Testis (tissue), 3 donors: ENCODE data around the gene ERCC1. TPM values are rescaled to one million over a fixed set of nuclear protein-coding genes. Genes with fewer than 3 reads are reported as not detected.

Experiments used
- DNase-seq: peaks from one replicate; pipeline ENCODE4 v3.0.0-alpha.2; 2019
- H3K27ac ChIP-seq, 2 donors: fragments of 200-600 bp; sonication (generic); one replicate each; pipeline ENCODE4 v1.5.1; 2019
- H3K27me3 ChIP-seq: fragments of 200-600 bp; sonication (generic); one replicate; pipeline ENCODE4 v1.5.1; 2019
- H3K36me3 ChIP-seq: fragments of 200-600 bp; sonication (generic); one replicate; pipeline ENCODE4 v1.5.1; 2017; ENCODE audit warnings: low read depth; ENCODE audit errors: missing control alignments
- H3K4me1 ChIP-seq: fragments of 200-600 bp; sonication (generic); one replicate; pipeline ENCODE4 v1.5.1; 2019
- H3K4me3 ChIP-seq, 2 donors: fragments of 200-600 bp; sonication (generic); one replicate each; pipeline ENCODE4 v1.5.1; 2017 to 2019
- H3K9me3 ChIP-seq: fragments of 200-600 bp; sonication (generic); one replicate; pipeline ENCODE4 v1.5.1; 2017
- CTCF ChIP-seq, 3 experiments: fragments of 450-650 bp in 2 of 3; fragments of 200-600 bp in 1 of 3; sonication (generic) in 1 of 3; IDR thresholded peaks; one replicate each; pipeline ENCODE4 v1.5.1; 2016 to 2019; ENCODE audit warnings: antibody characterized with exemption in 3 of 3, mild to moderate bottlenecking in 2 of 3, moderate library complexity in 1 of 3
- POLR2A ChIP-seq: fragments of 450-650 bp; IDR thresholded peaks from one replicate; pipeline ENCODE4 v1.6.1; 2017; ENCODE audit warnings: antibody characterized with exemption, mild to moderate bottlenecking, moderate library complexity
- WGBS, 2 donors: methylation state at CpG; one replicate each; pipeline ENCODE4 v1.1.5; 2018; 5-methylcytosine and 5-hydroxymethylcytosine counted together
- intact Hi-C: fragments of 100-400 bp; cut with DNase I; formaldehyde crosslinking; loops from one replicate; pipeline ENCODE4 v1.15.1; 2023; ENCODE audit warnings: low total_unique reads
- polyA plus RNA-seq: library from polyadenylated mRNA; stranded (reverse); fragments of 350-450 nt; fragmentation: Illumina TruSeq; extraction: RNeasy Lipid Tissue Mini Kit (QIAGEN cat#74804); gene quantifications from one replicate; pipeline ENCODE4 v1.2.3, GENCODE V29; 2014; ENCODE audit warnings: low read depth, low replicate concordance; ENCODE audit not compliant: insufficient read depth
- total RNA-seq, 2 donors: library from RNA; depleted of rRNA; stranded (reverse); fragments of >200 nt; gene quantifications; one replicate each; pipeline ENCODE4 v1.2.3, GENCODE V29; 2016

Gene ERCC1
- total and polyA plus RNA-seq, 3 donors from 2014 or later: 71.8 to 112 (median 95.7) TPM

GRCh38 chr19:45364696-45365095 lies 59.0 kb downstream of the ERCC1 start:
- Histone ChIP-seq H3K36me3 (no peaks in the 10 kb centered on the region), H3K27me3 (no peaks in the 10 kb centered on the region), H3K27ac (no peak overlapping the region), H3K9me3 (no peaks in the 10 kb centered on the region), H3K4me3 (no peak overlapping the region), H3K4me1 (no peaks in the 10 kb centered on the region)
- WGBS, 2 donors: 93% methylated on average over 6 to 12 of the region's 12 CpGs
- intact Hi-C loops: no loop called here
- TF ChIP-seq CTCF (IDR thresholded peaks at IDR 0.05) (no peak), POLR2A (no peak)
- DNase-seq: no peak

- H3K27me3 ChIP-seq: no peaks in the 10 kb centered on the region
- H3K4me1 ChIP-seq: no peaks in the 10 kb centered on the region
- no peak overlapping the region for H3K4me3 ChIP-seq
- TF ChIP-seq POLR2A (no peak), CTCF (IDR thresholded peaks at IDR 0.05) (no peak)
- H3K27ac ChIP-seq: no peak overlapping the region
- H3K36me3 ChIP-seq: no peaks in the 10 kb centered on the region
- DNase-seq: no peak
- intact Hi-C loops: no loop called here
- H3K9me3 ChIP-seq: no peaks in the 10 kb centered on the region
- WGBS, 2 donors: 77 to 80% methylated on average over 1 to 42 of the region's 44 CpGs
Measured at GRCh38 chr19:45363861-45364459, 59.8 kb downstream of the ERCC1 start.

GRCh38 chr19:45362291-45362690 lies 61.4 kb downstream of the ERCC1 start:
- Histone ChIP-seq H3K4me3 (no peak overlapping the region), H3K4me1 (no peaks in the 10 kb centered on the region), H3K27me3 (no peaks in the 10 kb centered on the region), H3K36me3 (no peaks in the 10 kb centered on the region), H3K27ac (no peak overlapping the region), H3K9me3 (no peaks in the 10 kb centered on the region)
- 91 to 96% methylated on average over 13 to 16 of the region's 16 CpGs for WGBS, 2 donors
- DNase-seq: no peak
- TF ChIP-seq CTCF (IDR thresholded peaks at IDR 0.05) (no peak), POLR2A (no peak)
- intact Hi-C loops: no loop called here

- intact Hi-C loops: no loop called here
- no peak for DNase-seq
Measured at GRCh38 chr19:45361608-45362007, 62.1 kb downstream of the ERCC1 start.

More at GRCh38 chr19:45361608-45362007, 62.1 kb downstream of the ERCC1 start:
- Histone ChIP-seq H3K9me3 (no peaks in the 10 kb centered on the region), H3K27me3 (no peaks in the 10 kb centered on the region), H3K4me3 (no peak overlapping the region), H3K27ac (no peak overlapping the region), H3K4me1 (no peaks in the 10 kb centered on the region), H3K36me3 (no peaks in the 10 kb centered on the region)
- TF ChIP-seq POLR2A (no peak), CTCF (IDR thresholded peaks at IDR 0.05) (no peak)
- WGBS, 2 donors: 90 to 93% methylated on average over 14 of the region's 14 CpGs
